Measurements from ENCODE around the gene CEMP1.

Gene CEMP1

DNA sequence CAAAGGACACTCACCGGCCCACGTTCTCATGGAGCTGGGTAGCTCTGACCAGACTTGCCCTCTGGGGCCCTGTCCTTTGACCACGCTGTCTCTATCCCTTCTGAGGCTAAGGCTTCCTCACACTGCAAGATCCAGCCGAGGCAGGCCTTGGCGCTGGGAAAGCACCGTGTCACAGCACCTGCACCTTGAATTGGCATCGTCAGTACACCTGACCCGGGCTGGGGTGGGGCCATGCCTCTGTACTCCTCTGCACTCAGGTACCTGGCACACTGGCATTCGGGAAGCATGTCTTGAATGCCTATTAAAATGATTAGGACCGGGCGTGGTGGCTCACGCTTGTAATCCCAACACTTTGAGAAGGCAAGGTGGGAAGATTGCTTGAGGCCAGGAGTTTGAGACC lies 50.3 kb downstream of the CEMP1 start:
- peaks cover under 1 to 2% of the 10 kb centered on the region in 2 experiments for H3K4me1 ChIP-seq (ENCODE audit: control insufficient read depth in 1 of 2, insufficient read depth in 1 of 2, low read depth in 1 of 2, low read length in 1 of 2)
- H3K27ac ChIP-seq = no peak overlapping the region
- H3K9me3 ChIP-seq = no peaks in the 10 kb centered on the region
- H3K4me3 ChIP-seq (ENCODE audit: low read depth in 1 of 2, low read length in 1 of 2) = no peak overlapping the region
- H3K27me3 ChIP-seq = peaks cover 6% of the 10 kb centered on the region
- no peaks in the 10 kb centered on the region for H3K36me3 ChIP-seq
- TF ChIP-seq CTCF (IDR thresholded peaks at IDR 0.05) = no peak

All from neutrophil (primary cell).